ENCODE measurements around the gene ARL6IP4.

DNA sequence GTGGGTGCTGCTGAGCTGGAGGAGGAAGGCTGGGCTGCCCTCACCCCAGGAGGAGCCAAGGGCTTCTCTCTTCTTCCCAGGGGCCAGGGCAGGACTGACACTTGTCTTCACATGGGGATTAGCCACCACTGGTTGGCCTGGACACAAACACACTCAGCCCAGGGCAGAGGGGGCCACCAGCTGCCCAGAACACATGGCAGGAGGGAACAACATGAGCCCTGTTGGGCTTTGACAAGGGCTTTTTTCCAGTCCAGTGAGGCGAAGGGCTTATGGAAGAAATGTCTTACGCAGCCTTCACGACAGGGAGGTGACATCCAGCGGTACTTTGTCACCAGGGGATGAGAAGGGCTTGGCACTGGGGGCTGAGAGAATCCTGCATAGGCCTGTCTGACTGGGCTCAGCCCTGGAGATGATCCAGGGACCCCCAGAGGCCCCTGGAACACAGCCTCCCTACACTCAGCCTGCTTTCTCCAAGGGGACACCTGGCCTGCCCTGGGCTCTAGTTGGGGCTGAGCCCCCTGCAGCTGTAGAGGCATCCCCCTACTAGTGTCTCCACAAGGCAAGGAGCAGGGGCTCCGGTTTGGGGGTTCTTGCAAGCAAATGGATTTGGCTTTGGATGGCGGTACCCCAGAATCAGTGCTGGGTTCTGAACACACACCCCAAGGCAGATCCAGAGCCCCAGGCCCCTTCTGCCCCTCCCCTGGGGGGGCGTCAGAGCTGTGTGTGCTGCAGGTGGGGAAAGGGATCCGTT lies 18.9 kb downstream of the ARL6IP4 start:
- TF ChIP-seq, protein P1, sequence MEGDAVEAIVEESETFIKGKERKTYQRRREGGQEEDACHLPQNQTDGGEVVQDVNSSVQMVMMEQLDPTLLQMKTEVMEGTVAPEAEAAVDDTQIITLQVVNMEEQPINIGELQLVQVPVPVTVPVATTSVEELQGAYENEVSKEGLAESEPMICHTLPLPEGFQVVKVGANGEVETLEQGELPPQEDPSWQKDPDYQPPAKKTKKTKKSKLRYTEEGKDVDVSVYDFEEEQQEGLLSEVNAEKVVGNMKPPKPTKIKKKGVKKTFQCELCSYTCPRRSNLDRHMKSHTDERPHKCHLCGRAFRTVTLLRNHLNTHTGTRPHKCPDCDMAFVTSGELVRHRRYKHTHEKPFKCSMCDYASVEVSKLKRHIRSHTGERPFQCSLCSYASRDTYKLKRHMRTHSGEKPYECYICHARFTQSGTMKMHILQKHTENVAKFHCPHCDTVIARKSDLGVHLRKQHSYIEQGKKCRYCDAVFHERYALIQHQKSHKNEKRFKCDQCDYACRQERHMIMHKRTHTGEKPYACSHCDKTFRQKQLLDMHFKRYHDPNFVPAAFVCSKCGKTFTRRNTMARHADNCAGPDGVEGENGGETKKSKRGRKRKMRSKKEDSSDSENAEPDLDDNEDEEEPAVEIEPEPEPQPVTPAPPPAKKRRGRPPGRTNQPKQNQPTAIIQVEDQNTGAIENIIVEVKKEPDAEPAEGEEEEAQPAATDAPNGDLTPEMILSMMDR (IDR thresholded peaks at IDR 0.05): no peak
- TF ChIP-seq ZNF138 (CRISPR knock-in tag; conservative IDR thresholded peaks at IDR 0.05): no peak
- TF ChIP-seq, protein P2, sequence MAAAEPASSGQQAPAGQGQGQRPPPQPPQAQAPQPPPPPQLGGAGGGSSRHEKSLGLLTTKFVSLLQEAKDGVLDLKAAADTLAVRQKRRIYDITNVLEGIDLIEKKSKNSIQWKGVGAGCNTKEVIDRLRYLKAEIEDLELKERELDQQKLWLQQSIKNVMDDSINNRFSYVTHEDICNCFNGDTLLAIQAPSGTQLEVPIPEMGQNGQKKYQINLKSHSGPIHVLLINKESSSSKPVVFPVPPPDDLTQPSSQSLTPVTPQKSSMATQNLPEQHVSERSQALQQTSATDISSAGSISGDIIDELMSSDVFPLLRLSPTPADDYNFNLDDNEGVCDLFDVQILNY (CRISPR knock-in tag; IDR thresholded peaks at IDR 0.05): no peak
- TF ChIP-seq JUN (CRISPR knock-in tag; IDR thresholded peaks at IDR 0.05): no peak

Measured in WTC11 (cell line).